Measurements from ENCODE around the gene MERTK. TPM values are rescaled to one million over a fixed set of nuclear protein-coding genes. Genes with fewer than 3 reads are reported as not detected.
"Not testable (repeated sequence)": the region's sequence is repeated elsewhere in the genome, so short reads cannot be mapped to it uniquely, and the experiment has no call there.

Gene MERTK
- total and polyA plus RNA-seq, 2 of the 13 experiments (the other 11 are each of a cell fraction or from before 2014, with no cell fraction given), result 37.3 to 44.7 TPM

DNA sequence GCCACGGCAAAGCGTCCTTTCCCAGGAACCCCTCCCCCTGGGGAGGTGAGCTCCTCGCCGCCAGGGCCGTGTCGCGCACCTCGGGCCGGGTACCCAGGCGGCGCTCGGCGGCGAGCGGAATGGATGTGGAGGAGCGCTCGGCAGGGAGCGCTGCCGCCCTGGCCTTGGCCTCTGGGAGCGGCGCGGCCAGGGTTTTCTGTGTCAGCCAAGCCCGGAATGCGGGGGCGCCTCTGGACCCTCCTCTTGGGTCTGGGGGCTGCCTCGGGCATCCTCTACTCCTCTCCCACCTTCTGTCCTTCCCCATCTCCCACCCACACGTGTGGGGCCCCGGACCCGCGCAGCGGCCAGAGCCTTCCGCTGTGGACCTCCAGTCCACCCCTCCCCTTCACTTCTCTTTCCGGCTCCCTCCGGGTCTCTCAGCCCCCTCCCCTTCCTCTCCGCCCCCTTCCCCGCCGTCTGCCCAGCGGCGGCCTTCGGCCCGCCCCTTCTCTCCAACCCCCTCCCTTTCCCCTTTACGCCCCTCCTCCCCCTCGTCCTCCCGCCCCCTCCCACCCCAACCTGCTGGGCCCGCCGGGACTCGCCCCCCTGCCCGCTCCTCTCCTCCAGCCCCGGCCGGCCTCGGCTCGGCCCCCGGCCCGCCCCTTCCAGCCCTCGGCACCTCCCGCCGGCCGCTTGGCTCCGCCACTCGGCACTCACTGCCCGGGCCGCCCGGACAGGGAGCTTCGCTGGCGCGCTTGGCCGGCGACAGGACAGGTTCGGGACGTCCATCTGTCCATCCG is at the start of gene MERTK (continued):
- TF ChIP-seq, protein P1, sequence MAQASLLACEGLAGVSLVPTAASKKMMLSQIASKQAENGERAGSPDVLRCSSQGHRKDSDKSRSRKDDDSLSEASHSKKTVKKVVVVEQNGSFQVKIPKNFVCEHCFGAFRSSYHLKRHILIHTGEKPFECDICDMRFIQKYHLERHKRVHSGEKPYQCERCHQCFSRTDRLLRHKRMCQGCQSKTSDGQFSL (CRISPR knock-in tag; IDR thresholded peaks at IDR 0.05), result 0 out of 2 replicates have a peak, but pooled peaks have one; percentile 67
- TF ChIP-seq BRD4 (CRISPR knock-in tag; IDR thresholded peaks at IDR 0.05) (peak; percentile 88; the same call in 1 of the 2 replicates), ZNF619 (CRISPR knock-in tag; IDR thresholded peaks at IDR 0.05) (no peak; the same call in 1 of the 2 replicates), ZMAT5 (CRISPR knock-in tag; IDR thresholded peaks at IDR 0.05; ENCODE audit: borderline replicate concordance, low read depth) (no peak), ARNT (IDR thresholded peaks at IDR 0.05) (no peak), MXD1 (CRISPR knock-in tag; IDR thresholded peaks at IDR 0.05) (no peak), KMT2A (CRISPR knock-in tag; IDR thresholded peaks at IDR 0.05) (peak; percentile 94)
- TF ChIP-seq, protein P2, sequence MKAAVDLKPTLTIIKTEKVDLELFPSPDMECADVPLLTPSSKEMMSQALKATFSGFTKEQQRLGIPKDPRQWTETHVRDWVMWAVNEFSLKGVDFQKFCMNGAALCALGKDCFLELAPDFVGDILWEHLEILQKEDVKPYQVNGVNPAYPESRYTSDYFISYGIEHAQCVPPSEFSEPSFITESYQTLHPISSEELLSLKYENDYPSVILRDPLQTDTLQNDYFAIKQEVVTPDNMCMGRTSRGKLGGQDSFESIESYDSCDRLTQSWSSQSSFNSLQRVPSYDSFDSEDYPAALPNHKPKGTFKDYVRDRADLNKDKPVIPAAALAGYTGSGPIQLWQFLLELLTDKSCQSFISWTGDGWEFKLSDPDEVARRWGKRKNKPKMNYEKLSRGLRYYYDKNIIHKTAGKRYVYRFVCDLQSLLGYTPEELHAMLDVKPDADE (CRISPR knock-in tag; IDR thresholded peaks at IDR 0.05), result no peak

GRCh38 chr2:111850646-111851045 is 47.8 kb upstream of the MERTK start:
- DNase-seq (ENCODE audit: low spot score); H3K79me2 ChIP-seq (ENCODE audit: insufficient read depth, low read length); CTCF ChIA-PET (ENCODE audit: low intra/inter-chr PET ratio, low total read pairs); H3K27me3 ChIP-seq (ENCODE audit: control insufficient read depth in 1 of 2, insufficient read depth in 2 of 2, low read length in 2 of 2); POLR2A ChIA-PET; H3K4me1 ChIP-seq (ENCODE audit: insufficient read depth, low read length); BruUV-seq (replicated peaks); in situ Hi-C loops (cut with HindIII; ENCODE audit: extremely low pct_ligation_motif_present, low pct_unique_long_range_greater_than_20kb); H4K20me1 ChIP-seq (ENCODE audit: insufficient read depth, low read length); intact Hi-C loops (cut with micrococcal nuclease; ENCODE audit: unreplicated experiment); H3K4me2 ChIP-seq (ENCODE audit: low read depth, low read length); H2AFZ ChIP-seq (ENCODE audit: low read length); H3K4me3 ChIP-seq (replicated peaks in 1 of 3; ENCODE audit: insufficient read depth in 1 of 3, low read depth in 2 of 3, low read length in 3 of 3); H3K27ac ChIP-seq (ENCODE audit: extremely low read length, insufficient read depth, low read length); FAIRE-seq; H3K9ac ChIP-seq (ENCODE audit: insufficient read depth, low read depth, low read length); H3K9me3 ChIP-seq (ENCODE audit: low read length): not testable (repeated sequence)
- WGBS (ENCODE audit: low lambda C conversion rate), result 28% methylated on average over 4 of the region's 4 CpGs
- H3K36me3 ChIP-seq (replicated peaks in 1 of 2; ENCODE audit: control insufficient read depth in 1 of 2, insufficient read depth in 2 of 2, low read length in 2 of 2), result peaks cover 2 to 34% of the 10 kb centered on the region in 2 experiments; a peak in 4 of 5 replicates
- TF ChIP-seq STAG1 (CRISPR knock-in tag; IDR thresholded peaks at IDR 0.05), result peak; percentile 52
- ATAC-seq, result peak; percentile 89

- H2AFZ ChIP-seq (ENCODE audit: low read length); H3K4me3 ChIP-seq (replicated peaks in 1 of 3; ENCODE audit: insufficient read depth in 1 of 3, low read depth in 2 of 3, low read length in 3 of 3); POLR2A ChIA-PET; H3K9me3 ChIP-seq (ENCODE audit: low read length); CTCF ChIA-PET (ENCODE audit: low intra/inter-chr PET ratio, low total read pairs); H3K27ac ChIP-seq (ENCODE audit: extremely low read length, insufficient read depth, low read length); ATAC-seq; in situ Hi-C loops (cut with HindIII; ENCODE audit: extremely low pct_ligation_motif_present, low pct_unique_long_range_greater_than_20kb); intact Hi-C loops (cut with micrococcal nuclease; ENCODE audit: unreplicated experiment); H3K27me3 ChIP-seq (ENCODE audit: control insufficient read depth in 1 of 2, insufficient read depth in 2 of 2, low read length in 2 of 2); H3K4me2 ChIP-seq (ENCODE audit: low read depth, low read length); H3K9ac ChIP-seq (ENCODE audit: insufficient read depth, low read depth, low read length); BruUV-seq (replicated peaks); H4K20me1 ChIP-seq (ENCODE audit: insufficient read depth, low read length); H3K79me2 ChIP-seq (ENCODE audit: insufficient read depth, low read length); H3K4me1 ChIP-seq (ENCODE audit: insufficient read depth, low read length); FAIRE-seq; DNase-seq (ENCODE audit: low spot score): not testable (repeated sequence)
- WGBS (ENCODE audit: low lambda C conversion rate), result 95% methylated on average over 3 of the region's 3 CpGs
- H3K36me3 ChIP-seq (replicated peaks in 1 of 2; ENCODE audit: control insufficient read depth in 1 of 2, insufficient read depth in 2 of 2, low read length in 2 of 2), result peaks cover 2 to 32% of the 10 kb centered on the region in 2 experiments; a peak in 4 of 5 replicates
These were observed 45.9 kb upstream of the MERTK start for GRCh38 chr2:111852544-111852943.
